HG03571 (cell line): ENCODE results near the gene ALG1.
"Not testable (repeated sequence)": the region's sequence is repeated elsewhere in the genome, so short reads cannot be mapped to it uniquely, and the experiment has no call there.

Source experiments
- ATAC-seq: cut with Tn5 transposase; IDR thresholded peaks from one replicate; pipeline ENCODE4 v1.9.1; 2021; ENCODE audit not compliant: unreplicated experiment

ALG1 gene

DNA sequence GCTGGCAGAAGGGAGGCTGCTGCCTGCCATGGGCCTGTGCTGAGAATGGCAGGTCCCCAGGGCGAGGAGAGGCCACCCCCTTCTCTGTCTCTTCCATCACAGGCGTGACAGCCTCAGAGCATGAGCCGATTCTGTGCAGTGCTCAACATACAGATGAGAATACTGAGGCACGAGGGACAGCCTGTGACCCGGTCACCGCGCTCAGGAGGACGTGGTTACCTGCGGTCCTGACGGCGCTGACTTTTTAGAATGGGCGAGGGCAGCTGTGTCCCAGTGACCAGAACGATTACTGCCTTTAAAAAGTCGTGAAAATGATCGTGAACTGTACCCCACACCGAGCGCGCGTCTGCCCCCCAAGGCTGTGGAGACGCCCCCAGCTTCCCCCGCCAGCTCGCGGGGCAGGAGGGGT lies 25.4 kb downstream of the ALG1 start:
- ATAC-seq, result not testable (repeated sequence)

GRCh38 chr16:5097470-5098220 lies 26.0 kb downstream of the ALG1 start, which contains the start of gene EEF2KMT:
Gene EEF2KMT, minus strand, starts transcription at chr16:5097795. Its CDS starts 56 bp downstream, at chr16:5097739.
- ATAC-seq, result peak; percentile 95

DNA sequence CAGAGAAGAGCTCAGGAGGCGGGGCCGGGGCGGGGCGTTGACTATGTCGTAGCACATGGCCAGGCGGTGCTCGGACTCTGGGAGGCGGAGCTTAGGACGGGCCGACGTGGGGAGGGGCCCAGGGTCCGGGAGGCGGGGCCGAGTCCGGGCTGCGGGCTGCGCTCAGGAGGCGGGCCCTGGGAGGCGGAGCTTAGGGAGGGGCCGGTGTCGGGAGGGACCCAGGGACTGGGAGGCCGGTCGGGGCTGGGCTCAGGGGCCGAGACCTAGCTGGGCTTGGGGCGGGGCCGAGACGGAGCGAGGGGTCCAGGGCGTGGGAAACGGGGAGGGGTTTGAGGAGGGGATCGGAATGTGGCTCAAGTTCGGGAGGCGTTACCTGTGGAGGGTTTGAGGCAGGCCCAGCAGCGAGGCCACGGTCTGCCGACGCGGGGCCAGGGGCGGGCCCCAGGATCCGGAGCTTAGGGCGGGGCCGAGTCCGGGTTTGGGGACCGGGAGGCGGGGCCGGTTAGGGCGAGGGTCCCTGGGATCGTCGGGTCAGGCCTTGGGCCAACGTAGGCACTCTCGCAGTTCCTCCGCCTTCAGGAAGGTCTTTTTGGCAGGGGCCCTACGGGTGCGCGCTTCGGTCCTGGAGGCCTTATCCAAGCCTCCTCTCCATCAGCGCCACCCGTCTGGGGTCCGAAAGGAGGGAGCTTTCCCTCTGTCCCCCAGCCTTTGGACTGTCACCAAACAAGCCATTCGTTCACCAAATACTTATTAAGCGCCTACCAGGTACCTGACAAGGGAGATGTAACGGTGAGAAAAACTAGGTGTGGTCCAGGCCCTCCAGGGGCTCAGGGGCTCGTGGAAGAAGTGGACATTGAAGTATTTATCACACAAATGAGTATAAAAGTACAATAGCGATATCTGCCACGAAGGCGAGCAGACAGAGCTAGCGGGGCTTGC lies 26.8 kb downstream of the ALG1 start:
- peak; percentile 85 for ATAC-seq

- ATAC-seq, result not testable (repeated sequence)
Observed at GRCh38 chr16:5099174-5099573, 27.5 kb downstream of the ALG1 start.

DNA sequence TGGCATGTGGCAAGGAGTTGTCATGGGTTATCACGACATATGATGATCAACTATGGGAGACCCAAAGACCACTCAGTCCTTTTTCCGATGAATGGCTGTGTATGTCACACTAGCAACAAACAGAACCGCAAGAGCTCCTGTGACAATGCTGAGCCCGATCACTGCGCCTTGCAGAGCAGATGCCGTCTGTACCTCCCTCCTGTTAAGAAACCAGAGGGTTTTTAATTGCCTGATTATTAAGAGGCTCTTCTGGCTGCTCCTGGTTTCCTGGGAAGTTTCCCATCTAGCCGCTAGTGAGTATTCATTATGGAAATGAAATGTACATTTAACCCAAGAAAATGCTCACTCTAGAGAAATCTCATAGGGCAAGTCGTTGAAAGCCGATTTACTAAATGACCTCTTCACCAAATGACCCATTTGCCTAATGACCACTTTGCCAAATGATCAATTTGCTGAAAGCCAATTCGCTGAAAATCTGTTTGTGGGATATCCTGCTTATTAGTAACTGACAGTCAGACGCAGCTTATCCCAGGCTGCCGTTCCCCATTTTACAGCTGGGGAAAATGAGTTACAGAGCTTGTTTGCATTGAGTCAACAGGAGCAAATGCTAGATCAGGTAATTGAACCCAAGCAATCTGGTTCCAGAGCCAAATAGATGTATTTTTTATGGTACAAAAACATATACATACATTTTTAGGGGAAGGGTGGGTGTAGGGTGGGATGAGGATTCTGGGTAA lies 31.8 kb downstream of the ALG1 start:
- not testable (repeated sequence) for ATAC-seq

- ATAC-seq, result not testable (repeated sequence)
Observed at GRCh38 chr16:5105039-5105438, 33.4 kb downstream of the ALG1 start.

- no peak for ATAC-seq
Observed at GRCh38 chr16:5108505-5109158, 37.0 kb downstream of the ALG1 start.

DNA sequence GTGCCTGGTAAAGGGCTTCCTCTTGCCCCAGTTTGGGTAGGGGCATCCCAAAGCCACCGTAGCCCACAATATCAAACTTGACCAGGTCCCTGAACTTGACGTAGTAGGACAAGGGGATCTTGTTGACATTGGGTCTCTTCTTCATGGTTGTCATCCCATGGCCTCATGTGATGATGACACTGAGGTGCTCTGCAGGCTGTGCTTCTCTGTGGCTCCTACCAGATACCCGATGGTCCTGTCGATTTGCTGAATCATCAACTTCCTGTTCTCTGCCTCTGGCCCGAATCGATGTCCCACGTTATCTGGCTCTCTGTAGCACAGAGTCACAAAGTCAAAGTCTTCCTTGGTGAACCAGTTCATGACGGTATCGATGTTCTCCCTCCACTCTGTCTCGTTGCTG lies 39.3 kb downstream of the ALG1 start:
- not testable (repeated sequence) for ATAC-seq

- ATAC-seq, result not testable (repeated sequence)
Observed at GRCh38 chr16:5116780-5117295, 45.2 kb downstream of the ALG1 start.

DNA sequence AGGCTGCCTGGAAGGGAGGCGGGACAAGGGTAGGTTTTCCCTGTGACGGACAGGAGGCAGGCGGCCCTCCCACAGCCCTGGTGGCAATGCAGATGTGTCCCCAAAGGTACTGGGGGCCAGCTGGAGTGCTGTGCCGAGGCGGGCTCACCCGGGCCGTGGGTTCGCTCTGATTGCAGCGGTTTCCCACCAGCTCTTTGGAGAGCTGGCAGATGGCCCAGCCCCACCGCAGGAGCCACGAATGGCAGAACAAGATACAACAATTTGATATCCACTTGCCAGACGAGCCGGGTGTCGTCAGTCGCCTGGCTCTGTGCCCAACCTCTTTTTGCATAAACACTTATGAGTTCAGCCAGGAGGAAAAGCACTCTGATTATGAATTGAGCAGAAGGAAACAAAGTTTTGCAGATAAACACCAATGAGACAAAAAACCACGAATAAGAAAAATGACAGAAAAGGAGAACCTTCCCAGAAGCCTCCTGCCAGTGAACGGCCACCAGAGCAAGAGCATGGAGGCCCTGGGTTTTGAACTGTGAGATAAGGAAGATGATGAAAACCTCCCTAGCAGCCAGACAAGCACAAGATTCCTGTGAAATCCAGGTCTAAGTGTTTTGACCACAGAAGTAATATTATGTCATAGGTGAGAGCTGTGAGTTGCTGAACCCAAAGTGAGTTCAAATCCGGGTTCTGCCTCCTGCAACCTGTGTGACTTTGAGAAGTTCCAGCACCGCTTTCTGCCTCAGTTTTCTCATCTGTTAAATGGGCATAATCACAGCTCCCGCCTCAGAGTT lies 45.9 kb downstream of the ALG1 start:
- not testable (repeated sequence) for ATAC-seq

GRCh38 chr16:5131467-5132004 lies 59.9 kb downstream of the ALG1 start:
- ATAC-seq, result not testable (repeated sequence)

GRCh38 chr16:5132915-5133600 lies 61.4 kb downstream of the ALG1 start:
- not testable (repeated sequence) for ATAC-seq

DNA sequence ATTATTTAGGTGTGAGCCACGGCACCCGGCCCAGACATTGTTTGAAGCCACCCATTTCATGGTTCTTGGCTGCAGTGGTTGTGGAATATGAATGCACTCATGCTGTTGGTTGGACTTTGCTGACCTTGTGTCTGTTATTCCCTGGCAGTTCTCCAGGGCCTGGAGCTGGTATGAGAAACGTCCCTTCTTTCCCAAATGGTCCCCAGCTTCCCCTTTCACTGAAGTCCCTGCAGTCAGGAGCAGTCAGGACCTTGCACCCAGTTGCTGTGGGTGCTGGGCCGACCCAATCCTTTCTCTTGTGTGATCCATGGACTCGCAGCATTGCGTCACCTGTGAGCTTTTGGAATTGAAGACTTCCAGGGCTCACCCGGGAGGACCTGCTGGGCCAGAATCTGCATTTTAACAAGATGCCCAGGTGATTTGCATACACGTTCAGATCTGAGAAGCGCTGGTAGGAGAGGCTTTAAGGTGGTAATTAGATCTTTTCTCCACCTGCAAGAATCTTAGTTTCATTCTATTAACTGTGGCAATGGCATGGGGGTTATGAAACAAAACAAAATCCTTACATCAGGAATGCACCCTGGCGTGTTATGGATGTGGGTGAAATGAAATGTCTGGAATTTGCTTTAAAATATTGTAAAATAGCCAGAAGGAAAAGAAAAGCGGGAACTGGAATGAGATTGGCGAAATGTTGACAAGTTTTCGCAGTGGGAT lies 63.3 kb downstream of the ALG1 start:
- not testable (repeated sequence) for ATAC-seq
